Measurements from ENCODE around the gene NREP.
"Not testable (repeated sequence)": the region's sequence is repeated elsewhere in the genome, so short reads cannot be mapped to it uniquely, and the experiment has no call there.

NREP gene

GRCh38 chr5:111735583-111736270, 21.3 kb downstream of the NREP start:
- DNase-seq, result peak; percentile 10 to 25

- no peak for DNase-seq
These were observed 22.4 kb downstream of the NREP start for GRCh38 chr5:111734597-111734996.

- no peak for DNase-seq
These were observed 23.0 kb downstream of the NREP start for GRCh38 chr5:111734013-111734412.

- DNase-seq, result no peak
These were observed 23.4 kb downstream of the NREP start for GRCh38 chr5:111733571-111733970.

- no peak for DNase-seq
These were observed 25.4 kb downstream of the NREP start for GRCh38 chr5:111731638-111732037.

- DNase-seq, result no peak
These were observed 26.2 kb downstream of the NREP start for GRCh38 chr5:111730659-111731382.

- no peak for DNase-seq
These were observed 28.1 kb downstream of the NREP start for GRCh38 chr5:111728941-111729340.

- DNase-seq, result no peak
These were observed 30.0 kb downstream of the NREP start for GRCh38 chr5:111726986-111727385.

GRCh38 chr5:111722140-111722539, 34.9 kb downstream of the NREP start:
- DNase-seq, result no peak

GRCh38 chr5:111720333-111720890, 36.6 kb downstream of the NREP start:
- DNase-seq, result no peak

- no peak for DNase-seq
These were observed 37.2 kb downstream of the NREP start for GRCh38 chr5:111719773-111720172.

GRCh38 chr5:111716789-111717188, 40.2 kb downstream of the NREP start:
- not testable (repeated sequence) for DNase-seq

- no peak for DNase-seq
These were observed 49.3 kb downstream of the NREP start for GRCh38 chr5:111707630-111708164.

GRCh38 chr5:111706345-111706744, 50.6 kb downstream of the NREP start:
- DNase-seq, result no peak

GRCh38 chr5:111704452-111705085, 52.4 kb downstream of the NREP start:
- no peak for DNase-seq

- DNase-seq, result peak; percentile 17 to 32
These were observed 53.3 kb downstream of the NREP start for GRCh38 chr5:111703662-111704061.

GRCh38 chr5:111699976-111700375, 57.0 kb downstream of the NREP start:
- DNase-seq, result no peak

GRCh38 chr5:111699324-111699723, 57.7 kb downstream of the NREP start:
- DNase-seq, result no peak

- no peak for DNase-seq
These were observed 58.9 kb downstream of the NREP start for GRCh38 chr5:111697881-111698757.

- no peak for DNase-seq
These were observed 59.8 kb downstream of the NREP start for GRCh38 chr5:111697215-111697614.

GRCh38 chr5:111695991-111696390, 61.0 kb downstream of the NREP start:
- DNase-seq, result no peak

- peak; percentile 12 to 42 for DNase-seq
These were observed 62.9 kb downstream of the NREP start for GRCh38 chr5:111694133-111694532.

All from inflammatory macrophage treated with lipopolysaccharide for 1 hour (primary cell).